Thyroid gland (tissue), 4 donors: ENCODE measurements around the gene UTS2B. TPM values are rescaled to one million over a fixed set of nuclear protein-coding genes. Genes with fewer than 3 reads are reported as not detected.

ENCODE experiments used
- DNase-seq, 2 donors: peaks; one replicate each; pipeline ENCODE4 v3.0.0-alpha.2; 2019
- H3K27ac ChIP-seq, 3 donors: fragments of 200-600 bp; sonication (generic); 1 replicate in 2 of 3; 2 replicates in 1 of 3; pipeline ENCODE4 v1.5.1; 2016 to 2019; ENCODE audit warnings: mild to moderate bottlenecking in 1 of 3, moderate library complexity in 1 of 3
- H3K27me3 ChIP-seq: fragments of 200-600 bp; sonication (generic); one replicate; pipeline ENCODE4 v1.5.1; 2019
- H3K36me3 ChIP-seq, 2 donors: fragments of 200-600 bp; sonication (generic); one replicate each; pipeline ENCODE4 v1.5.1; 2016 to 2019
- H3K4me1 ChIP-seq, 2 donors: fragments of 200-600 bp; sonication (generic); one replicate each; pipeline ENCODE4 v1.5.1; 2017 to 2019
- H3K4me3 ChIP-seq, 3 donors: fragments of 200-600 bp; sonication (generic); replicated peaks in 1 of 3; 1 replicate in 2 of 3; 2 replicates in 1 of 3; pipeline ENCODE4 v1.5.1; 2016; ENCODE audit warnings: mild to moderate bottlenecking in 1 of 3
- H3K9me3 ChIP-seq: fragments of 200-600 bp; sonication (generic); one replicate; pipeline ENCODE4 v1.5.1; 2017
- POLR2A ChIP-seq, 2 donors: fragments of 450-650 bp; IDR thresholded peaks; one replicate each; pipeline ENCODE4 v1.6.1; 2017; ENCODE audit warnings: antibody characterized with exemption in 2 of 2, mild to moderate bottlenecking in 2 of 2, moderate library complexity in 1 of 2
- WGBS, 2 donors: methylation state at CpG; one replicate each; pipeline ENCODE4 v1.1.5; 2017; 5-methylcytosine and 5-hydroxymethylcytosine counted together
- intact Hi-C: fragments of 100-400 bp; cut with DNase I; formaldehyde crosslinking; loops from one replicate; pipeline ENCODE4 v1.15.1; 2023
- total RNA-seq, 4 donors: library from RNA; depleted of rRNA; stranded (reverse); fragments of >200 nt; gene quantifications; one replicate each; pipeline ENCODE4 v1.2.3, GENCODE V29; 2016
- TF ChIP-seq, protein P1 (sequence below), 6 experiments: fragments of 200-600 bp in 3 of 6; fragments of 450-650 bp in 3 of 6; sonication (generic) in 3 of 6; IDR thresholded peaks; one replicate each; pipeline ENCODE4 v1.5.1; 2016 to 2019; ENCODE audit warnings: antibody characterized with exemption in 6 of 6, mild to moderate bottlenecking in 2 of 6, inconsistent platforms in 1 of 6, moderate library complexity in 1 of 6

The UTS2B gene
- total RNA-seq, 4 donors from 2014 or later = 0.27 to 2.0 (median 1.4) TPM; not detected in 1

GRCh38 chr3:191334346-191334893 lies 4.1 kb upstream of the UTS2B start:
- 90 to 91% methylated on average over 4 of the region's 4 CpGs for WGBS, 2 donors
- H3K4me1 ChIP-seq = peaks cover 37 to 45% of the 10 kb centered on the region in 2 donors
- no peaks in the 10 kb centered on the region for H3K27me3 ChIP-seq
- H3K4me3 ChIP-seq = no peak overlapping the region
- intact Hi-C loops = loop anchor here (10.0 kb wide), 1 partner anchor 50 kb away; no protein-coding TSS in a partner anchor
- H3K36me3 ChIP-seq = no peaks in the 10 kb centered on the region
- H3K9me3 ChIP-seq = no peaks in the 10 kb centered on the region
- no peak for TF ChIP-seq POLR2A (IDR thresholded peaks at IDR 0.05)
- TF ChIP-seq, protein P1, sequence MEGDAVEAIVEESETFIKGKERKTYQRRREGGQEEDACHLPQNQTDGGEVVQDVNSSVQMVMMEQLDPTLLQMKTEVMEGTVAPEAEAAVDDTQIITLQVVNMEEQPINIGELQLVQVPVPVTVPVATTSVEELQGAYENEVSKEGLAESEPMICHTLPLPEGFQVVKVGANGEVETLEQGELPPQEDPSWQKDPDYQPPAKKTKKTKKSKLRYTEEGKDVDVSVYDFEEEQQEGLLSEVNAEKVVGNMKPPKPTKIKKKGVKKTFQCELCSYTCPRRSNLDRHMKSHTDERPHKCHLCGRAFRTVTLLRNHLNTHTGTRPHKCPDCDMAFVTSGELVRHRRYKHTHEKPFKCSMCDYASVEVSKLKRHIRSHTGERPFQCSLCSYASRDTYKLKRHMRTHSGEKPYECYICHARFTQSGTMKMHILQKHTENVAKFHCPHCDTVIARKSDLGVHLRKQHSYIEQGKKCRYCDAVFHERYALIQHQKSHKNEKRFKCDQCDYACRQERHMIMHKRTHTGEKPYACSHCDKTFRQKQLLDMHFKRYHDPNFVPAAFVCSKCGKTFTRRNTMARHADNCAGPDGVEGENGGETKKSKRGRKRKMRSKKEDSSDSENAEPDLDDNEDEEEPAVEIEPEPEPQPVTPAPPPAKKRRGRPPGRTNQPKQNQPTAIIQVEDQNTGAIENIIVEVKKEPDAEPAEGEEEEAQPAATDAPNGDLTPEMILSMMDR (IDR thresholded peaks at IDR 0.05) = no peak
- DNase-seq = no peak
- no peak overlapping the region for H3K27ac ChIP-seq

GRCh38 chr3:191333298-191333880 lies 3.1 kb upstream of the UTS2B start:
- DNase-seq = no peak
- Histone ChIP-seq H3K4me1 (peaks cover 37 to 40% of the 10 kb centered on the region in 2 donors), H3K4me3 (no peak overlapping the region), H3K36me3 (no peaks in the 10 kb centered on the region), H3K27me3 (no peaks in the 10 kb centered on the region), H3K9me3 (no peaks in the 10 kb centered on the region), H3K27ac (no peak overlapping the region)
- intact Hi-C loops = loop anchor here (10.0 kb wide), 1 partner anchor 51 kb away; no protein-coding TSS in a partner anchor
- TF ChIP-seq, protein P1 (IDR thresholded peaks at IDR 0.05) = no peak
- TF ChIP-seq POLR2A (IDR thresholded peaks at IDR 0.05) = no peak
- 93 to 95% methylated on average over 3 of the region's 3 CpGs for WGBS, 2 donors

GRCh38 chr3:191331388-191331787 lies 1.1 kb upstream of the UTS2B start:
- Histone ChIP-seq H3K4me3 (peak overlapping the region in 1 of 3 donors; percentile 84), H3K27ac (peak overlapping the region; percentile 11 to 97 (median 96)), H3K27me3 (no peaks in the 10 kb centered on the region), H3K9me3 (no peaks in the 10 kb centered on the region), H3K36me3 (no peaks in the 10 kb centered on the region), H3K4me1 (peaks cover 23 to 34% of the 10 kb centered on the region in 2 donors)
- no peak for DNase-seq
- 79 to 83% methylated on average over 3 of the region's 3 CpGs for WGBS, 2 donors
- intact Hi-C loops = loop anchor here (10.0 kb wide), 1 partner anchor 53 kb away; no protein-coding TSS in a partner anchor
- TF ChIP-seq POLR2A (IDR thresholded peaks at IDR 0.05) = no peak

GRCh38 chr3:191330530-191331048 lies 263 bp upstream of the UTS2B start:
- no peak for DNase-seq
- no peak for TF ChIP-seq POLR2A (IDR thresholded peaks at IDR 0.05)
- TF ChIP-seq, protein P1 (IDR thresholded peaks at IDR 0.05) = no peak
- H3K9me3 ChIP-seq = no peaks in the 10 kb centered on the region
- H3K27ac ChIP-seq = peak overlapping the region; percentile 90 to 97 (median 96)
- no peaks in the 10 kb centered on the region for H3K36me3 ChIP-seq
- H3K27me3 ChIP-seq = no peaks in the 10 kb centered on the region
- H3K4me3 ChIP-seq = peak overlapping the region in 2 of 3 donors; percentile 84 to 98
- intact Hi-C loops = loop anchor here (10.0 kb wide), 1 partner anchor 54 kb away; no protein-coding TSS in a partner anchor
- peaks cover 23 to 33% of the 10 kb centered on the region in 2 donors for H3K4me1 ChIP-seq
- 14 to 22% methylated on average over 11 of the region's 11 CpGs for WGBS, 2 donors

- Histone ChIP-seq H3K4me1 (peaks cover 23 to 24% of the 10 kb centered on the region in 2 donors), H3K27me3 (no peaks in the 10 kb centered on the region), H3K27ac (peak within 1 kb of the TSS; percentile 90 to 97 (median 96)), H3K36me3 (no peaks in the 10 kb centered on the region), H3K4me3 (peak within 1 kb of the TSS; percentile 56 to 98 (median 84)), H3K9me3 (no peaks in the 10 kb centered on the region)
- TF ChIP-seq POLR2A (IDR thresholded peaks at IDR 0.05) = peak; percentile 39 to 69
- TF ChIP-seq, protein P1 (IDR thresholded peaks at IDR 0.05) = no peak
- 1% methylated on average over 28 to 31 of the region's 63 CpGs for WGBS, 2 donors
- peak; percentile 92 to 93 for DNase-seq
- intact Hi-C loops = no loop called here
These were observed 1.2 kb downstream of the UTS2B start, which contains the start of gene CCDC50 for GRCh38 chr3:191328962-191329653. CCDC50 (plus strand) TSS chr3:191329394; CDS start chr3:191329675, 281 bp downstream.
